Endodermal cell (in vitro differentiated cells): ENCODE measurements around the gene DDX27. TPM values are rescaled to one million over a fixed set of nuclear protein-coding genes. Genes with fewer than 3 reads are reported as not detected.

ENCODE experiments used
- DNase-seq: peaks from one replicate; pipeline ENCODE4 v3.0.0-alpha.2; 2017
- H3K27ac ChIP-seq: 2 replicates; pipeline ENCODE4 v1.5.1; 2013; ENCODE audit warnings: mild to moderate bottlenecking, low read depth, low read length, moderate library complexity
- H3K27me3 ChIP-seq: 2 replicates; pipeline ENCODE4 v1.6.1; 2013; ENCODE audit warnings: mild to moderate bottlenecking, low read length, moderate library complexity; ENCODE audit not compliant: insufficient read depth, control insufficient read depth, poor library complexity, severe bottlenecking
- H3K36me3 ChIP-seq: 2 replicates; pipeline ENCODE4 v1.7.0; 2013; ENCODE audit warnings: mild to moderate bottlenecking, low read length, moderate library complexity; ENCODE audit not compliant: control insufficient read depth, insufficient read depth
- H3K4me1 ChIP-seq: one replicate; pipeline ENCODE4 v1.7.0; 2013; ENCODE audit warnings: low read length; ENCODE audit not compliant: control insufficient read depth, insufficient read depth
- H3K4me3 ChIP-seq: 2 replicates; pipeline ENCODE4 v1.5.1; 2013; ENCODE audit warnings: mild to moderate bottlenecking, low read length, moderate library complexity
- H3K9ac ChIP-seq: 2 replicates; pipeline ENCODE4 v1.6.1; 2013; ENCODE audit warnings: mild to moderate bottlenecking, low read length, moderate library complexity; ENCODE audit not compliant: poor library complexity, severe bottlenecking; ENCODE audit errors: extremely low read depth
- H3K9me3 ChIP-seq: 2 replicates; pipeline ENCODE4 v1.6.1; 2013; ENCODE audit warnings: mild to moderate bottlenecking, low read length, moderate library complexity; ENCODE audit not compliant: control insufficient read depth
- H3K27ac Mint-ChIP-seq: 2 replicates; pipeline ENCODE4 v1.8.0; 2020; ENCODE audit warnings: mixed read lengths
- H3K27me3 Mint-ChIP-seq: 2 replicates; pipeline ENCODE4 v1.8.0; 2021; ENCODE audit warnings: mild to moderate bottlenecking, mixed read lengths; ENCODE audit not compliant: insufficient read depth
- H3K36me3 Mint-ChIP-seq: 2 replicates; pipeline ENCODE4 v1.8.0; 2020; ENCODE audit warnings: low read depth, mixed read lengths
- H3K4me1 Mint-ChIP-seq: 2 replicates; pipeline ENCODE4 v1.8.0; 2020; ENCODE audit warnings: mixed read lengths
- H3K4me3 Mint-ChIP-seq: 2 replicates; pipeline ENCODE4 v1.8.0; 2020; ENCODE audit warnings: mild to moderate bottlenecking, moderate library complexity, mixed read lengths
- H3K9me3 Mint-ChIP-seq: 2 replicates; pipeline ENCODE4 v1.8.0; 2020; ENCODE audit warnings: mild to moderate bottlenecking, mixed read lengths
- WGBS, 2 experiments: methylation state at CpG; one replicate each; pipeline versions ENCODE4 v1.1.5 to v1.1.7; 2013; ENCODE audit warnings: missing lambda C conversion rate in 2 of 2, mixed read lengths in 1 of 2; ENCODE audit not compliant: insufficient coverage in 1 of 2, insufficient read length in 1 of 2; 5-methylcytosine and 5-hydroxymethylcytosine counted together
- total RNA-seq, 2 donors: library from RNA; stranded (reverse); fragmentation: NEBNext Ultra II Directional in 1 of 2; extraction: Animal tissue kit (Norgen Biotek cat#: 25700) in 1 of 2; gene quantifications; 2 replicates in 1 of 2; 3 replicates in 1 of 2; pipeline ENCODE4 v1.2.1, GENCODE V29; 2021
- TF ChIP-seq, protein P1 (sequence below): fragments of 200-600 bp; sonication (generic); conservative IDR thresholded peaks from 2 replicates; pipeline ENCODE4 v1.5.0; 2021; ENCODE audit warnings: antibody characterized with exemption, mild to moderate bottlenecking

The DDX27 gene
- total RNA-seq, 2 donors from 2014 or later: 40.4 to 45.2 TPM

- TF ChIP-seq, protein P1, sequence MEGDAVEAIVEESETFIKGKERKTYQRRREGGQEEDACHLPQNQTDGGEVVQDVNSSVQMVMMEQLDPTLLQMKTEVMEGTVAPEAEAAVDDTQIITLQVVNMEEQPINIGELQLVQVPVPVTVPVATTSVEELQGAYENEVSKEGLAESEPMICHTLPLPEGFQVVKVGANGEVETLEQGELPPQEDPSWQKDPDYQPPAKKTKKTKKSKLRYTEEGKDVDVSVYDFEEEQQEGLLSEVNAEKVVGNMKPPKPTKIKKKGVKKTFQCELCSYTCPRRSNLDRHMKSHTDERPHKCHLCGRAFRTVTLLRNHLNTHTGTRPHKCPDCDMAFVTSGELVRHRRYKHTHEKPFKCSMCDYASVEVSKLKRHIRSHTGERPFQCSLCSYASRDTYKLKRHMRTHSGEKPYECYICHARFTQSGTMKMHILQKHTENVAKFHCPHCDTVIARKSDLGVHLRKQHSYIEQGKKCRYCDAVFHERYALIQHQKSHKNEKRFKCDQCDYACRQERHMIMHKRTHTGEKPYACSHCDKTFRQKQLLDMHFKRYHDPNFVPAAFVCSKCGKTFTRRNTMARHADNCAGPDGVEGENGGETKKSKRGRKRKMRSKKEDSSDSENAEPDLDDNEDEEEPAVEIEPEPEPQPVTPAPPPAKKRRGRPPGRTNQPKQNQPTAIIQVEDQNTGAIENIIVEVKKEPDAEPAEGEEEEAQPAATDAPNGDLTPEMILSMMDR: no peak
- peak overlapping the region; percentile 98 for H3K4me3 ChIP-seq
- WGBS, 2 experiments: 60 to 67% methylated on average over 1 of the region's 1 CpG
- H3K4me1 ChIP-seq: peaks cover 4% of the 10 kb centered on the region
- peaks cover 48% of the 10 kb centered on the region for H3K9me3 ChIP-seq
- no peaks in the 10 kb centered on the region for H3K27me3 ChIP-seq
- DNase-seq: peak; percentile 29
- H3K36me3 ChIP-seq: peaks cover 100% of the 10 kb centered on the region
- Mint-ChIP-seq H3K9me3 (peaks cover 31% of the 10 kb centered on the region), H3K4me3 (peak overlapping the region; percentile 100), H3K36me3 (peaks cover 99% of the 10 kb centered on the region), H3K27me3 (no peaks in the 10 kb centered on the region), H3K27ac (no peak overlapping the region), H3K4me1 (peaks cover 56% of the 10 kb centered on the region)
- H3K27ac ChIP-seq: no peak overlapping the region
- peak overlapping the region; percentile 99 for H3K9ac ChIP-seq
Observed at GRCh38 chr20:49285233-49285668, 66.0 kb downstream of the DDX27 start.

GRCh38 chr20:49285813-49286494, 66.7 kb downstream of the DDX27 start:
- H3K4me3 ChIP-seq: peak overlapping the region; percentile 98
- WGBS, 2 experiments: 91 to 100% methylated on average over 1 to 4 of the region's 4 CpGs
- no peak overlapping the region for H3K27ac ChIP-seq
- no peaks in the 10 kb centered on the region for H3K27me3 ChIP-seq
- peaks cover 4% of the 10 kb centered on the region for H3K4me1 ChIP-seq
- Mint-ChIP-seq H3K4me1 (peaks cover 55% of the 10 kb centered on the region), H3K36me3 (peaks cover 98% of the 10 kb centered on the region), H3K27me3 (no peaks in the 10 kb centered on the region), H3K27ac (peak overlapping the region; percentile 57), H3K4me3 (peak overlapping the region; percentile 100), H3K9me3 (peaks cover 24% of the 10 kb centered on the region)
- peaks cover 100% of the 10 kb centered on the region for H3K36me3 ChIP-seq
- TF ChIP-seq, protein P1: no peak
- DNase-seq: peak; percentile 55
- H3K9me3 ChIP-seq: peaks cover 41% of the 10 kb centered on the region
- H3K9ac ChIP-seq: peak overlapping the region; percentile 99

GRCh38 chr20:49286689-49287551, 67.7 kb downstream of the DDX27 start:
- peaks cover 33% of the 10 kb centered on the region for H3K9me3 ChIP-seq
- Mint-ChIP-seq H3K9me3 (peaks cover 21% of the 10 kb centered on the region), H3K27ac (peak overlapping the region; percentile 57), H3K4me1 (peaks cover 46% of the 10 kb centered on the region), H3K36me3 (peaks cover 93% of the 10 kb centered on the region), H3K4me3 (peak overlapping the region; percentile 100), H3K27me3 (no peaks in the 10 kb centered on the region)
- 92 to 96% methylated on average over 14 to 16 of the region's 16 CpGs for WGBS, 2 experiments
- H3K27ac ChIP-seq: no peak overlapping the region
- H3K9ac ChIP-seq: peak overlapping the region; percentile 99
- peak overlapping the region; percentile 98 for H3K4me3 ChIP-seq
- H3K36me3 ChIP-seq: peaks cover 100% of the 10 kb centered on the region
- H3K27me3 ChIP-seq: no peaks in the 10 kb centered on the region
- TF ChIP-seq, protein P1: no peak
- peaks cover 4% of the 10 kb centered on the region for H3K4me1 ChIP-seq
- DNase-seq: peak; percentile 59
